Endothelial cell of umbilical vein (primary cell): ENCODE measurements around the gene CDH15. TPM values are rescaled to one million over a fixed set of nuclear protein-coding genes. Genes with fewer than 3 reads are reported as not detected.

Source experiments
- BruUV-seq: library from RNA; stranded (reverse); fragments of 400-500 nt; replicated peaks from 2 replicates; lab custom pipeline; 2021; lab: Mats Ljungman, UMichigan
- CTCF ChIA-PET: fragments of 300-600, 350-600 bp; sonication (Branson Sonifier 250); formaldehyde crosslinking; loops from one replicate; lab custom pipeline; 2021; ENCODE audit warnings: antibody characterized with exemption, inconsistent platforms; lab: Charles Lee
- POLR2A ChIA-PET: fragments of 300-600, 350-600 bp; sonication (Branson Sonifier 250); formaldehyde crosslinking; loops from one replicate; lab custom pipeline; 2021; ENCODE audit warnings: antibody characterized with exemption, inconsistent platforms; lab: Charles Lee
- DNase-seq: peaks from one replicate; pipeline ENCODE4 v3.0.0-alpha.2; 2011; ENCODE audit warnings: low read depth, low spot score
- FAIRE-seq: peaks from 2 replicates; lab custom pipeline; 2011; peaks lifted over from hg19 to GRCh38; lab: Jason Lieb, UNC
- H2AFZ ChIP-seq: 2 replicates; pipeline ENCODE4 v1.6.0; 2012; ENCODE audit warnings: low read depth, low read length, control low read depth, inconsistent platforms
- H3K27ac ChIP-seq: 2 replicates; pipeline ENCODE4 v1.5.1; 2011; ENCODE audit warnings: low read depth, mild to moderate bottlenecking, control low read depth, low read length, moderate library complexity; ENCODE audit not compliant: insufficient read depth
- H3K27me3 ChIP-seq, 2 experiments: 2 replicates each; pipeline versions ENCODE4 v1.6.0 to v1.6.1; 2011; ENCODE audit warnings: low read length in 2 of 2, mixed read lengths in 1 of 2; ENCODE audit not compliant: control insufficient read depth in 2 of 2, insufficient read depth in 2 of 2
- H3K36me3 ChIP-seq, 2 experiments: 2 replicates in 1 of 2; 3 replicates in 1 of 2; pipeline ENCODE4 v1.5.1; 2011; ENCODE audit warnings: low read length in 2 of 2, mild to moderate bottlenecking in 1 of 2, moderate library complexity in 1 of 2; ENCODE audit not compliant: control insufficient read depth in 2 of 2, insufficient read depth in 2 of 2; ENCODE audit errors: extremely low read depth in 1 of 2
- H3K4me1 ChIP-seq: 3 replicates; pipeline ENCODE4 v1.5.1; 2011; ENCODE audit warnings: mild to moderate bottlenecking, low read length; ENCODE audit not compliant: control insufficient read depth, insufficient read depth; ENCODE audit errors: extremely low read depth
- H3K4me2 ChIP-seq: 2 replicates; pipeline ENCODE4 v1.6.1; 2011; ENCODE audit warnings: low read length, control low read depth, mixed read lengths; ENCODE audit not compliant: insufficient read depth
- H3K4me3 ChIP-seq, 3 experiments: fragments of 200-600 bp in 1 of 3; sonication (generic), shearing (Covaris generic) in 1 of 3; replicated peaks in 1 of 3; 2 replicates each; pipeline ENCODE4 v1.5.1; 2011 to 2016; ENCODE audit warnings: control low read depth in 3 of 3, low read length in 3 of 3, mild to moderate bottlenecking in 2 of 3, inconsistent platforms in 1 of 3, low read depth in 1 of 3, moderate library complexity in 1 of 3; ENCODE audit not compliant: insufficient read depth in 1 of 3
- H3K79me2 ChIP-seq: 2 replicates; pipeline ENCODE4 v1.6.0; 2012; ENCODE audit warnings: low read length, inconsistent platforms; ENCODE audit not compliant: control insufficient read depth, insufficient read depth
- H3K9ac ChIP-seq: replicated peaks from 2 replicates; pipeline ENCODE3; 2011; ENCODE audit warnings: low read length, control low read depth; ENCODE audit not compliant: insufficient read depth; ENCODE audit errors: extremely low read depth
- H3K9me1 ChIP-seq: replicated peaks from 3 replicates; pipeline ENCODE4 v1.6.0; 2011; ENCODE audit warnings: mild to moderate bottlenecking, low read length; ENCODE audit not compliant: control insufficient read depth, insufficient read depth; ENCODE audit errors: extremely low read depth
- H3K9me3 ChIP-seq: replicated peaks from 2 replicates; pipeline ENCODE4 v1.5.1; 2012; ENCODE audit warnings: low read length, inconsistent platforms; ENCODE audit not compliant: control insufficient read depth, insufficient read depth
- H4K20me1 ChIP-seq: replicated peaks from 2 replicates; pipeline ENCODE3; 2011; ENCODE audit warnings: mild to moderate bottlenecking, low read length; ENCODE audit not compliant: control insufficient read depth, insufficient read depth; ENCODE audit errors: extremely low read depth
- CTCF ChIP-seq, 2 donors: IDR thresholded peaks; 1 replicate in 1 of 2; 2 replicates in 1 of 2; pipeline ENCODE4 v1.5.1; 2011; ENCODE audit warnings: low read length in 2 of 2, mild to moderate bottlenecking in 2 of 2, moderate library complexity in 2 of 2, control low read depth in 1 of 2, inconsistent platforms in 1 of 2, low read depth in 1 of 2; ENCODE audit not compliant: insufficient read depth in 1 of 2; ENCODE audit errors: extremely low read depth in 1 of 2
- EZH2 ChIP-seq: IDR thresholded peaks from 2 replicates; pipeline ENCODE4 v1.6.1; 2012; ENCODE audit warnings: borderline replicate concordance, low read depth, mild to moderate bottlenecking, moderate library complexity, low read length, inconsistent platforms; ENCODE audit not compliant: severe bottlenecking
- FOS ChIP-seq: IDR thresholded peaks from 2 replicates; pipeline ENCODE4 v1.6.1; 2011; ENCODE audit warnings: mild to moderate bottlenecking, low read length, moderate library complexity, borderline replicate concordance; ENCODE audit not compliant: insufficient read depth
- GATA2 ChIP-seq: IDR thresholded peaks from 2 replicates; pipeline ENCODE4 v1.7.0; 2011; ENCODE audit warnings: low read depth, mild to moderate bottlenecking, moderate library complexity, mixed read lengths, low read length; ENCODE audit not compliant: insufficient read length, insufficient read depth
- JUN ChIP-seq: IDR thresholded peaks from 2 replicates; pipeline ENCODE4 v1.6.1; 2011; ENCODE audit warnings: borderline replicate concordance, low read depth; ENCODE audit not compliant: insufficient read length, insufficient read depth
- MAX ChIP-seq: IDR thresholded peaks from 2 replicates; pipeline ENCODE4 v1.6.1; 2011; ENCODE audit not compliant: insufficient read depth, insufficient read length
- MYC ChIP-seq: IDR thresholded peaks from one replicate; pipeline ENCODE4 v1.6.1; 2011; ENCODE audit warnings: mild to moderate bottlenecking, low read depth, low read length
- POLR2A ChIP-seq: IDR thresholded peaks from 2 replicates; pipeline ENCODE4 v1.6.1; 2012; ENCODE audit warnings: low read depth, mild to moderate bottlenecking, control low read depth, low read length
- POLR2AphosphoS5 ChIP-seq: IDR thresholded peaks from 2 replicates; pipeline ENCODE4 v1.6.1; 2012; ENCODE audit warnings: low read depth, mild to moderate bottlenecking, control low read depth, low read length, moderate library complexity; ENCODE audit not compliant: insufficient read depth
- dilution Hi-C: fragments of 300-500 bp; cut with MboI; formaldehyde crosslinking; loops from one replicate; pipeline ENCODE4 v1.15.0; 2019; ENCODE audit warnings: low sequenced_read_pairs; ENCODE audit not compliant: extremely low pct_ligation_motif_present
- intact Hi-C: fragments of 100-400 bp; cut with micrococcal nuclease; formaldehyde crosslinking; loops from one replicate; pipeline ENCODE4 v1.10.0; 2022
- polyA plus RNA-seq, 4 experiments: library from polyadenylated mRNA; depleted of rRNA in 3 of 4; stranded (reverse) in 3 of 4; unstranded in 1 of 4; fragments of >200 nt; gene quantifications; 2 replicates each; pipeline versions ENCODE4 v1.2.1 to v1.2.3, GENCODE V29; 2011 to 2012; ENCODE audit warnings: missing spikeins in 1 of 4
- total RNA-seq: library from RNA; stranded (reverse); gene quantifications from 2 replicates; pipeline ENCODE4 v1.2.3, GENCODE V29; 2021

The CDH15 gene
- total and polyA plus RNA-seq, 2 donors (not counting 3 experiments of a cell fraction or from before 2014, with no cell fraction given) = 0.44 TPM; not detected in 1

GRCh38 chr16:89135166-89135565 lies 36.4 kb upstream of the CDH15 start:
- Histone ChIP-seq H3K4me1 (no peaks in the 10 kb centered on the region), H3K36me3 (peaks cover 0 to 10% of the 10 kb centered on the region in 2 experiments), H3K4me3 (no peak overlapping the region), H3K9me3 (no peaks in the 10 kb centered on the region), H2AFZ (no peak overlapping the region), H3K79me2 (no peaks in the 10 kb centered on the region), H3K9me1 (no peaks in the 10 kb centered on the region), H3K27me3 (no peaks in the 10 kb centered on the region), H3K27ac (no peak overlapping the region), H3K9ac (no peak overlapping the region), H3K4me2 (no peak overlapping the region), H4K20me1 (no peaks in the 10 kb centered on the region)
- CTCF ChIA-PET = no interaction called here
- POLR2A ChIA-PET = no interaction called here
- TF ChIP-seq POLR2A = no peak
- no peak for TF ChIP-seq MAX
- TF ChIP-seq CTCF (IDR thresholded peaks at IDR 0.05; ENCODE audit: extremely low read depth in 1 of 2, insufficient read depth in 1 of 2, low read depth in 1 of 2, low read length in 2 of 2) = no peak
- TF ChIP-seq EZH2 = no peak
- TF ChIP-seq FOS = no peak
- no peak for TF ChIP-seq JUN
- TF ChIP-seq GATA2 = no peak
- no peak for TF ChIP-seq POLR2AphosphoS5
- no peak for TF ChIP-seq MYC
- intact Hi-C loops = no loop called here
- DNase-seq = no peak
- BruUV-seq = no TSS peak
- dilution Hi-C loops = loop anchor here (25.0 kb wide), 1 partner anchor 173 kb away; no protein-coding TSS in a partner anchor
- FAIRE-seq = no peak
